HG02943 (cell line): ENCODE measurements around the gene EXD3.

Source experiments
- ATAC-seq: cut with Tn5 transposase; IDR thresholded peaks from one replicate; pipeline ENCODE4 v1.9.1; 2021; ENCODE audit warnings: mild to moderate bottlenecking, low read depth, moderate library complexity; ENCODE audit not compliant: unreplicated experiment

Gene EXD3

GRCh38 chr9:137447722-137448601, 25.0 kb upstream of the EXD3 start:
- ATAC-seq: no peak

GRCh38 chr9:137446851-137447471, 24.0 kb upstream of the EXD3 start:
- no peak for ATAC-seq

GRCh38 chr9:137445930-137446431, 23.0 kb upstream of the EXD3 start:
- no peak for ATAC-seq

GRCh38 chr9:137445275-137445807, 22.4 kb upstream of the EXD3 start:
- peak; percentile 70 for ATAC-seq

- no peak for ATAC-seq
Observed at GRCh38 chr9:137444106-137444790, 21.3 kb upstream of the EXD3 start.

GRCh38 chr9:137441935-137442321, 19.0 kb upstream of the EXD3 start:
- ATAC-seq: no peak

- ATAC-seq: no peak
Observed at GRCh38 chr9:137441289-137441934, 18.4 kb upstream of the EXD3 start, which contains the start of gene ENTPD8. TSS of gene ENTPD8 (minus strand) at chr9:137441357. CDS start at chr9:137438285, 3,072 bp downstream.

- no peak for ATAC-seq
Observed at GRCh38 chr9:137439158-137439714, 16.3 kb upstream of the EXD3 start.

GRCh38 chr9:137438591-137439157, 15.7 kb upstream of the EXD3 start:
- ATAC-seq: no peak

GRCh38 chr9:137437691-137438590, 15.0 kb upstream of the EXD3 start:
- ATAC-seq: no peak

- no peak for ATAC-seq
Observed at GRCh38 chr9:137436761-137437600, 14.0 kb upstream of the EXD3 start.

GRCh38 chr9:137435980-137436760, 13.2 kb upstream of the EXD3 start:
- no peak for ATAC-seq

- ATAC-seq: no peak
Observed at GRCh38 chr9:137435381-137435891, 12.5 kb upstream of the EXD3 start.

- no peak for ATAC-seq
Observed at GRCh38 chr9:137434498-137435380, 11.8 kb upstream of the EXD3 start.

- ATAC-seq: no peak
Observed at GRCh38 chr9:137433916-137434431, 11.0 kb upstream of the EXD3 start.
